Peyer's patch (tissue), 4 donors: ENCODE results near the gene TCF12.

Source experiments
- CTCF ChIP-seq, 6 experiments: fragments of 450-650 bp in 4 of 6; fragments of 200-600 bp in 2 of 6; sonication (generic) in 1 of 6; IDR thresholded peaks; one replicate each; pipeline ENCODE4 v1.5.1; 2017 to 2019; ENCODE audit warnings: antibody characterized with exemption in 6 of 6, mild to moderate bottlenecking in 3 of 6, moderate library complexity in 1 of 6
- POLR2A ChIP-seq, 2 donors: fragments of 450-650 bp; IDR thresholded peaks; one replicate each; pipeline ENCODE4 v1.5.1; 2017; ENCODE audit warnings: antibody characterized with exemption in 2 of 2, mild to moderate bottlenecking in 2 of 2, moderate library complexity in 2 of 2

- TF ChIP-seq POLR2A (IDR thresholded peaks at IDR 0.05) (no peak), CTCF (IDR thresholded peaks at IDR 0.05) (no peak)
These were observed 15.0 kb downstream of the TCF12 start for GRCh38 chr15:56933410-56933809.
